K562 (cell line): ENCODE data around the gene LRRC41. TPM values are rescaled to one million over a fixed set of nuclear protein-coding genes. Genes with fewer than 3 reads are reported as not detected.

Experiments
- CXXC5 ChIP-seq: fragments of 250-450 bp; sonication (Bioruptor Pico); IDR thresholded peaks from 2 replicates; pipeline ENCODE4 v1.8.0; 2022; ENCODE audit warnings: inconsistent platforms, mild to moderate bottlenecking, moderate library complexity
- E2F8 ChIP-seq: fragments of 450-650 bp; IDR thresholded peaks from 2 replicates; pipeline ENCODE4 v1.7.1; 2018; ENCODE audit warnings: mild to moderate bottlenecking, low read depth; ENCODE audit not compliant: partially characterized antibody
- EP400 ChIP-seq: fragments of 450-650 bp; IDR thresholded peaks from 2 replicates; pipeline ENCODE4 v1.6.1; 2017; ENCODE audit warnings: antibody characterized with exemption, mild to moderate bottlenecking, moderate library complexity
- HMGN3 ChIP-seq: IDR thresholded peaks from 2 replicates; pipeline ENCODE4 v1.6.1; 2011; ENCODE audit warnings: borderline replicate concordance, low read depth, mild to moderate bottlenecking, mixed read lengths, low read length; ENCODE audit not compliant: insufficient read length; ENCODE audit errors: extremely low read depth
- HMGXB4 ChIP-seq: sonication (generic); formaldehyde crosslinking; IDR thresholded peaks from 2 replicates; pipeline ENCODE4 v1.8.1; 2023; ENCODE audit warnings: mild to moderate bottlenecking, missing genetic modification reagents
- ID3 ChIP-seq, 2 experiments: fragments of 250-450 bp in 1 of 2; fragments of 450-650 bp in 1 of 2; sonication (Bioruptor Pico) in 1 of 2; IDR thresholded peaks; 2 replicates each; pipeline versions ENCODE4 v1.6.1 to v1.8.0; 2016 to 2021; ENCODE audit warnings: mild to moderate bottlenecking in 2 of 2, moderate library complexity in 2 of 2, missing compliant biosample characterization in 1 of 2, missing genetic modification characterization in 1 of 2
- LCOR ChIP-seq: sonication (generic); formaldehyde crosslinking; IDR thresholded peaks from 2 replicates; pipeline ENCODE4 v1.8.0; 2022; ENCODE audit warnings: mild to moderate bottlenecking, missing genetic modification reagents
- MLLT1 ChIP-seq, 2 experiments: fragments of 450-650 bp; IDR thresholded peaks; 2 replicates each; pipeline ENCODE4 v1.6.1; 2016
- NFIX ChIP-seq: fragments of 250-450 bp; sonication (Bioruptor Pico); IDR thresholded peaks from 2 replicates; pipeline ENCODE4 v1.4.0; 2020; ENCODE audit warnings: low read depth, mild to moderate bottlenecking, moderate library complexity
- POLR2B ChIP-seq: fragments of 450-650 bp; IDR thresholded peaks from 2 replicates; pipeline ENCODE4 v1.6.1; 2018; ENCODE audit warnings: low read depth; ENCODE audit not compliant: partially characterized antibody
- SMARCC2 ChIP-seq: fragments of 450-650 bp; IDR thresholded peaks from 2 replicates; pipeline ENCODE4 v1.6.1; 2017; ENCODE audit warnings: antibody characterized with exemption, moderate library complexity, mild to moderate bottlenecking, low read depth
- SREBF1 ChIP-seq: fragments of 150-350 bp; IDR thresholded peaks from 2 replicates; pipeline ENCODE4 v1.6.1; 2014; ENCODE audit warnings: antibody characterized with exemption, low read depth, low read length, borderline replicate concordance
- SRSF7 ChIP-seq: fragments of 200-400 bp; formaldehyde crosslinking; optimal IDR thresholded peaks from 2 replicates; pipeline ENCODE3; 2017; ENCODE audit warnings: mild to moderate bottlenecking, low read depth, low read length
- U2AF1 ChIP-seq: fragments of 200-400 bp; formaldehyde crosslinking; optimal IDR thresholded peaks from 2 replicates; pipeline ENCODE3; 2017; ENCODE audit warnings: mild to moderate bottlenecking, low read depth, low read length, moderate library complexity
- ZNF121 ChIP-seq: sonication (generic); formaldehyde crosslinking; conservative IDR thresholded peaks from 2 replicates; pipeline ENCODE4 v1.8.0; 2022; ENCODE audit warnings: missing genetic modification reagents
- ZNF583 ChIP-seq: fragments of 250-450 bp; sonication (Bioruptor Pico); IDR thresholded peaks from 2 replicates; pipeline ENCODE4 v1.4.0; 2020
- ZNF639 ChIP-seq, 2 experiments: fragments of 200-800 bp in 1 of 2; sonication (Bioruptor generic) in 1 of 2; sonication (generic) in 1 of 2; formaldehyde crosslinking in 1 of 2; IDR thresholded peaks in 1 of 2; conservative IDR thresholded peaks in 1 of 2; 2 replicates each; pipeline versions ENCODE4 v1.5.0 to v1.6.1; 2016 to 2020; ENCODE audit warnings: missing compliant biosample characterization in 1 of 2, missing genetic modification characterization in 1 of 2, missing genetic modification reagents in 1 of 2
- ZNF778 ChIP-seq: fragments of 450-650 bp; formaldehyde crosslinking; IDR thresholded peaks from 2 replicates; pipeline ENCODE4 v1.4.0; 2020; ENCODE audit warnings: mild to moderate bottlenecking, moderate library complexity
- ZNF79 ChIP-seq: fragments of 250-450 bp; sonication (Bioruptor Pico); IDR thresholded peaks from 2 replicates; pipeline ENCODE4 v1.4.0; 2020; ENCODE audit warnings: low read depth, mild to moderate bottlenecking, moderate library complexity
- polyA plus RNA-seq, 8 experiments: library from polyadenylated mRNA; depleted of rRNA in 4 of 8; stranded (reverse) in 5 of 8; unstranded in 3 of 8; fragments of >200 nt; fragmentation: Nextera tagmentation in 2 of 8; fragmentation: Illumina TruSeq in 1 of 8; extraction: Ambion mirVana in 2 of 8; extraction: Trizol in 1 of 8; gene quantifications; 2 replicates each; pipeline versions ENCODE4 v1.2.1 to v1.2.3, GENCODE V29; 2011 to 2014; ENCODE audit warnings: inconsistent platforms in 1 of 8, missing spikeins in 1 of 8
- total RNA-seq, 7 experiments: library from RNA; depleted of rRNA in 6 of 7; stranded (reverse); fragments of >200 nt in 6 of 7; fragmentation: Illumina TruSeq in 2 of 7; extraction: Trizol in 2 of 7; gene quantifications; 2 replicates each; pipeline versions ENCODE4 v1.2.1 to v1.2.3, GENCODE V29; 2011 to 2021; ENCODE audit warnings: low replicate concordance in 1 of 7

Gene LRRC41
- total and polyA plus RNA-seq, 9 of the 15 experiments (the other 6 are each of a cell fraction or from before 2014, with no cell fraction given), result 10.5 to 64.7 (median 44.2) TPM

GRCh38 chr1:46285730-46286477 lies 17.5 kb downstream of the LRRC41 start (continued):
- TF ChIP-seq ZNF639 (CRISPR knock-in tag; conservative IDR thresholded peaks at IDR 0.05 in 1 of 2, IDR thresholded peaks at IDR 0.05 in 1 of 2) (no peak), HMGXB4 (CRISPR knock-in tag) (no peak), U2AF1 (no peak), CXXC5 (CRISPR knock-in tag) (peak; percentile 76), ZNF778 (no peak), EP400 (peak; percentile 87), SMARCC2 (no peak), POLR2B (peak; percentile 14), ZNF583 (CRISPR knock-in tag) (no peak), SRSF7 (no peak), MLLT1 (IDR thresholded peaks at IDR 0.05) (peak in 1 of 2 experiments; percentile 73; a peak in 2 of 4 replicates), HMGN3 (peak; percentile 74), NFIX (CRISPR knock-in tag) (no peak), E2F8 (no peak), ZNF79 (CRISPR knock-in tag) (no peak), ZNF121 (no peak), LCOR (no peak), ID3 (CRISPR knock-in tag; IDR thresholded peaks at IDR 0.05) (no peak), ID3 (tag; IDR thresholded peaks at IDR 0.05) (0 out of 2 replicates have a peak, but pooled peaks have one; percentile 43), SREBF1 (no peak)
